Vagina (tissue), 2 donors: ENCODE data around the gene HMCN2.

Source experiments
- POLR2A ChIP-seq, 2 donors: fragments of 450-650 bp; IDR thresholded peaks; one replicate each; pipeline ENCODE4 v1.6.1; 2017; ENCODE audit warnings: antibody characterized with exemption in 2 of 2, mild to moderate bottlenecking in 2 of 2, moderate library complexity in 2 of 2
- TF ChIP-seq, protein P1 (sequence below), 3 experiments: fragments of 450-650 bp in 2 of 3; fragments of 200-600 bp in 1 of 3; sonication (generic) in 1 of 3; IDR thresholded peaks; one replicate each; pipeline ENCODE4 v1.5.1; 2017 to 2019; ENCODE audit warnings: antibody characterized with exemption in 3 of 3, mild to moderate bottlenecking in 2 of 3, moderate library complexity in 2 of 3

DNA sequence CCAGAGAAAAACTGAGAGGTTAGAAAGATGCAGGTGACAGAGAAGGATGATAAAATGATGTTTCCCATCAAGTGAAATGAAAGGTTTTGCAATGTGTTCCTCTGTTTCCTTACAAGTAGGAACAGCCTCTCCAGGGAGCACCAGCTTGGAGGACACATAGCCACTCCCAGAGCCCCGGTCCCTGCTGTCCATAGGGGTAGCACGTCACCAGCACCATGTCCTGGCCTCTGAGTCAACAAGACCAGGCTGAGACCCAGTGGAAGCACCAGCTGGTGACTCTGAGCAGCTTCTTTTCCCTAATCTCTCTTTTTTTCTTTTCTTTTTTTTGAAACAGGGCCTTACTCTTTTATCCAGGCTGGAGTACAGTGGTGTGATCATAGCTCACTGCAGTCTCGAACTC is 19.4 kb upstream of the HMCN2 start:
- TF ChIP-seq, protein P1, sequence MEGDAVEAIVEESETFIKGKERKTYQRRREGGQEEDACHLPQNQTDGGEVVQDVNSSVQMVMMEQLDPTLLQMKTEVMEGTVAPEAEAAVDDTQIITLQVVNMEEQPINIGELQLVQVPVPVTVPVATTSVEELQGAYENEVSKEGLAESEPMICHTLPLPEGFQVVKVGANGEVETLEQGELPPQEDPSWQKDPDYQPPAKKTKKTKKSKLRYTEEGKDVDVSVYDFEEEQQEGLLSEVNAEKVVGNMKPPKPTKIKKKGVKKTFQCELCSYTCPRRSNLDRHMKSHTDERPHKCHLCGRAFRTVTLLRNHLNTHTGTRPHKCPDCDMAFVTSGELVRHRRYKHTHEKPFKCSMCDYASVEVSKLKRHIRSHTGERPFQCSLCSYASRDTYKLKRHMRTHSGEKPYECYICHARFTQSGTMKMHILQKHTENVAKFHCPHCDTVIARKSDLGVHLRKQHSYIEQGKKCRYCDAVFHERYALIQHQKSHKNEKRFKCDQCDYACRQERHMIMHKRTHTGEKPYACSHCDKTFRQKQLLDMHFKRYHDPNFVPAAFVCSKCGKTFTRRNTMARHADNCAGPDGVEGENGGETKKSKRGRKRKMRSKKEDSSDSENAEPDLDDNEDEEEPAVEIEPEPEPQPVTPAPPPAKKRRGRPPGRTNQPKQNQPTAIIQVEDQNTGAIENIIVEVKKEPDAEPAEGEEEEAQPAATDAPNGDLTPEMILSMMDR (IDR thresholded peaks at IDR 0.05), result no peak
- TF ChIP-seq POLR2A (IDR thresholded peaks at IDR 0.05), result no peak
